ENCODE data around the gene NEK7.

- TF ChIP-seq CTCF (IDR thresholded peaks at IDR 0.05; ENCODE audit: low read depth, low read length) (no peak), EZH2phosphoT487 (IDR thresholded peaks at IDR 0.05; ENCODE audit: low read depth) (no peak)
Observed at GRCh38 chr1:198316546-198317100, 159.8 kb downstream of the NEK7 start.

All from OCI-LY3 (cell line).